ENCODE measurements around the gene KLHL30.

Gene KLHL30

DNA sequence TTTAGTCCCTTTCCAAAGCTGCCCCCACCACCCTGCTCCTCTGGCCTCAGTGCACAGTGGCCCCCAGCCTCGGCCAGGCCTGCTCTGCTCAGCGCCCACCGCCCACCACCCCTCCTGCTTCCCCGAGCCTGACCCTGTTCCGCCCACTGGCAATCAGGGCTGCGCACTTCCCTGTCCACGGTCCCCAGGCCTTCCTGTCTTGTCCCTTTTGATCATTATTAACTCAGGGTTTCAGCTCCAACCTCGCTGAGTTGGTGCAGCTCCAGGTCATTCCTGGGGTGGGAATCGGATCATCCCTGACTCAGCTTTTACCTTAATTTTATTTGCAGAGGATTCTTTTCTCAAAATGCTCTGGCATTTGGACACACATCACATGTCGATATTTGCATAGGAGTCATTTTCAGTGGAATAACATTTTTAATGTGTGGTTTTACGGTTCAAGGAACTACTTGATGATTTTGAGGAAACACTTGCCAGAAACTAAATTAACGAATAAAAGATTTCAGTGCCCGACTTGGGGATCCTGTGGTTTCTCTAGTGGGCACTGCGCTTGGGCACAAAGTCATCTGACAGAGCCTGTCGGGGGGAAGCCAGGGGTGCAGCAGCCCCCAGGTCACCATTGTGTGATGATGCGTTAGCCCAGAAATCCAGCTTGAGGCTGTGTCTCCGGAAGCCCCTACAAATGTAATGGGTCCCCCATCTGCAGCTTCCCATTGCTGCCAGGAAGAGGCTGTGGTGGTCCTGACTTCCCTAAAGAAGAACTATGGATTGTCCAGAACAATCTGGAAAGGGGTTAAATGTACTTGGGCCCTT is 39.4 kb upstream of the KLHL30 start:
- no peak for TF ChIP-seq POLR2A (IDR thresholded peaks at IDR 0.05; ENCODE audit: low read depth, low read length)
- DNase-seq (ENCODE audit: insufficient read length, low spot score) (no peak), FAIRE-seq (no peak)

DNA sequence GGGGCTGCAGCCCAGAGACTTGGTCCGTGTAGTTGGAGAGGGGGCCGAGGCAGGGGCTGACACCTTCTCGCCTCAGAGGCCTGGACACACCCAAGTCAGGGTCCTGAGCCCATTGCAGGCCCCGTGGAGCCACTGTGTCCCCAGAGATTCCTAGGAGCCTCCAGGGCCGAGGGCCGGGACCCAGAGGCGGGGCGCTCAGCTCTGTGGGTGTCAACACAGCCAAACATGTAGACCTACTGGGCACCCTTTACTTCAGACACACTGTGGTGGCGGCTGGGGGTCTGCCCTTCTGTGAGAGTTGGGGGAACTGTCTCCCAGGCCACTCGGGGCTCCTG is 38.8 kb upstream of the KLHL30 start:
- DNase-seq (ENCODE audit: insufficient read length, low spot score) = no peak
- TF ChIP-seq POLR2A (IDR thresholded peaks at IDR 0.05; ENCODE audit: low read depth, low read length) = no peak
- no peak for FAIRE-seq

DNA sequence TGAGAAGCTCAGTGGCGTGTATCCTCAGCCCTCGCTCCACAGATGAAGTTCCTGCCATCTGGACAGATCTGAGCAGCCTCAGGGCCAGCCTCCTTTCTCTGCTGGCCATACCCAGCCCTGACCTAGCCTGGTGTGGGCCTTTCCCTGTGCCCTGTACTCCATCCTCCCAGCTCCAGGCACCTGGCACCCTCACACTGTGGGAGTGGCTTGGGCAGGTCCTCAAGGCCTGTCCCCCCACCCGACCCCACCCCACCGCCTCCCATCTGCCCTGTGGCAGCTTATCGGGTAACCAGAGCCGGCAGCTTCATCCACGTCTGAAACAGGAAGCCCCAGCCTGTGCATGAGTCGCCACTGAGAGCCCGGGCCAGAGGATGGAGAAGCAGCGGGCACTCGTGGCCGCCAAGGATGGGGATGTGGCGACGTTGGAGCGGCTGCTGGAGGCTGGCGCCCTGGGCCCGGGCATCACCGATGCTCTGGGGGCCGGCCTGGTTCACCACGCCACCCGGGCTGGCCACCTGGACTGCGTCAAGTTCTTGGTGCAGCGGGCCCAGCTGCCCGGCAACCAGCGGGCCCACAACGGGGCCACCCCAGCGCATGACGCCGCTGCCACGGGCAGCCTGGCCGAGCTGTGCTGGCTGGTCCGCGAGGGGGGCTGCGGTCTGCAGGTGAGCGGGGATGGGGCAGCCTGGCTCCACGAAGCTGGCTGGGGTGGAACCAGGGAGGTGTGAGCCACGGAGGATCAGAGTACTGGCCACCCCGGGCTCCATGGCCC is 38.2 kb upstream of the KLHL30 start, which contains the start of gene ESPNL:
Gene ESPNL (plus strand): TSS at position 292 of the 772 bp plus-strand sequence. CDS start 80 bp downstream, at position 372.
- DNase-seq (ENCODE audit: insufficient read length, low spot score) = no peak
- TF ChIP-seq POLR2A (IDR thresholded peaks at IDR 0.05; ENCODE audit: low read depth, low read length) = no peak
- FAIRE-seq = no peak

DNA sequence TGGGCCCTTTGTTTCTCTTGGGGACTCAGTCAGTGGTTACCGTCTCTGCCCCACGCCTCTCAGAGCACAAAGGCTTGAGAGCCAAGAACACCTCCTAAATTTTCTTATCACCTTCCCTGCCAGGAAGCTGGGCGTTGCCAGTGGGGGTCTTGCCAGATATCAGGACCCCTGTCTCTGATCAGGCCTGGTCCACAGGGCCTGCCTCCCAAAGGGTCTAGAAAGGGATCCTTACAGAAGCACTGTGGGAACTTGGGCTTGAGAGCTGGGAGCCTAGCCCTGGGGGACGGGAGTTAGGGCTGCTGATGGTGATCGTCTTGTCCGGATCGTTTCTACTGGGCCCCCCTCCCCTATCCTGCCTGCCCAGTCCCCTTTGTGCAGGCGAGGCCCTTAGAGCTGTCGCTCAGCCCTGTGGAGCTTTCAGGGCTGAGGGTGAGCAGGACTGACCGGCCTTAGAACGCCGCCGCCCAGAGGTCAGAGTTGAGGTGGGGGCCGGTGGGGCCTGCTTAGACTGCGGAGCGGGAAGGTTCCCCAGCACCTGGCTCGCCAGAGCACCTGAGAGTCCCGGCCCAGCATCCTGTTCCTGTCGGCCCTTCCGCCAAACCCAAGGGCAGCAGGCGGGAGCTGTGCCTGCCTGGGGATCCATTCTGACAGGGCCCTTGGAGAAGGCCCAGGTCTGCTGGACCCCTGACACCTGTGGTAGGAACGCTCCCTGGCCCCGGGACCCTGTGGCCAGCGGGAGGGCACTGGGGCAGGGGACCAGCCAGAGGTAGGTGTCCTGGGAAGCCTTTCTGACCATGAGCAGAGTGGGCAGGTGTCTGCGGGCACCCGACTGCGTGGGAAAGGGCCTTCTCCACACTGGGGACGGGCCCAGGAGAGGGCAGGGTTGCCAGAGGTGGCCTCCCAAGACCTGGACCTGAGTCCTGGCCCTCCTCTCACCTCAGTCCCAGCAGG is 37.4 kb upstream of the KLHL30 start:
- FAIRE-seq (no peak), DNase-seq (ENCODE audit: insufficient read length, low spot score) (no peak)
- no peak for TF ChIP-seq POLR2A (IDR thresholded peaks at IDR 0.05; ENCODE audit: low read depth, low read length)

GRCh38 chr2:238101891-238102841 is 36.3 kb upstream of the KLHL30 start:
- no peak for DNase-seq (ENCODE audit: insufficient read length, low spot score)
- no peak for FAIRE-seq
- no peak for TF ChIP-seq POLR2A (IDR thresholded peaks at IDR 0.05; ENCODE audit: low read depth, low read length)

DNA sequence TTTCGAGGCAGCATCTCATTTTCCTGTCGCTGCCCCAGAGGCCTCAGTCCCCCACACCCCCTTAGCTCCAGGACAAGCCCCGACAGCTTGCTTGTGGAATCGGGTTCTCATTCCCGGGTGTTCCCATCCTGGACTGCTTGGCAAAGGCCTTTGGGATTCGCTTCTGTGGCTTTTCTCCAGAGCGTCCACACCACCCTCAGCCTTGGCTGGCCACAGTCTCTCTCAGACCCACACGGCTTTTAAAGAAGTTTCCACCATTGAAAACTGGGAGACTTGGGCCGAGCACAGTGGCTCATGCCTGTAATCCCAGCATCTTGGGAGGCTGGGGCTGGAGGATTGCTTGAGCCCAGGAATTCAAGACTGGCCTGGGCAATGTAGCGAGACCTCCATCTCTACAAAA is 35.6 kb upstream of the KLHL30 start:
- TF ChIP-seq POLR2A (IDR thresholded peaks at IDR 0.05; ENCODE audit: low read depth, low read length) = no peak
- no peak for FAIRE-seq
- DNase-seq (ENCODE audit: insufficient read length, low spot score) = no peak

DNA sequence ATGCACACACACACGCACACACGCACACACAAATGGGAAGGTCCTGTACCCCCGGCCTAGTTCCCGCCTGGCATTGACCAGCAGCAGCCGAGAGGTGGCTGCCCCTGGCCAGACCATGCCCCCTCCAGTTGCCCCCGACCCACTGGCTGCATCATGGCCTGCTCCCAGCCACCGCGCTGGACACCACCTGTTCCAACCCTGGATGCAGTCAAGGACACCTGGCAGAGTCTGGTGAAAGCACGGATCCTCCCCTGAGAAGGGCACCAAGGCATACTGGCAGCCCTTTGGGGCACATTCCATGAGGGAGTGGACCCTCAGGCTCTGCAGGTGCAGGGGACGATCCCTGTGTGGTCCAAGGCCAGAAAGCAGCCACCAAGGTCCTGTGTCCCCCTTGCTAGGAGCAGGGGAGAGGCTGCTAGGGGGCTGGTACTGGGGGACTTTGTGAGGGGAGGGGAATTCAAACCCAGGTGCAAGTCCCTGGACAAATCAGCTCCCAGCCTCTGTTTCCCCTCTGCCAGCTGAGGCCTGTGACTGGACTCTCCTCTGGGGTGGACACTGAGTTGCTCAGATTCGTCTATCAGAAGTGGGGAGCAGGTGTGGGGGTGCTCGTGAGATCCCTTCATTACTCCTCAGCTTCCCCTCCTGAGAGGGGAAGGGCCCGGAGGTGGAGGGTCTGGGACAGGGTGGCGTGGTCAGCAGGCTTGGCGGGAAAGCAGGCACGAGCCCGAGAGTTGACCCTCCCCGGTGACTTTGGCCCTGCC is 34.8 kb upstream of the KLHL30 start:
- no peak for FAIRE-seq
- no peak for DNase-seq (ENCODE audit: insufficient read length, low spot score)
- TF ChIP-seq POLR2A (IDR thresholded peaks at IDR 0.05; ENCODE audit: low read depth, low read length) = no peak

- DNase-seq (ENCODE audit: insufficient read length, low spot score) (no peak), FAIRE-seq (no peak)
- TF ChIP-seq POLR2A (IDR thresholded peaks at IDR 0.05; ENCODE audit: low read depth, low read length) = no peak
Measured at GRCh38 chr2:238104226-238104690, 34.2 kb upstream of the KLHL30 start.

- DNase-seq (ENCODE audit: insufficient read length, low spot score) = no peak
- no peak for TF ChIP-seq POLR2A (IDR thresholded peaks at IDR 0.05; ENCODE audit: low read depth, low read length)
- no peak for FAIRE-seq
Measured at GRCh38 chr2:238104691-238105371, 33.6 kb upstream of the KLHL30 start.

DNA sequence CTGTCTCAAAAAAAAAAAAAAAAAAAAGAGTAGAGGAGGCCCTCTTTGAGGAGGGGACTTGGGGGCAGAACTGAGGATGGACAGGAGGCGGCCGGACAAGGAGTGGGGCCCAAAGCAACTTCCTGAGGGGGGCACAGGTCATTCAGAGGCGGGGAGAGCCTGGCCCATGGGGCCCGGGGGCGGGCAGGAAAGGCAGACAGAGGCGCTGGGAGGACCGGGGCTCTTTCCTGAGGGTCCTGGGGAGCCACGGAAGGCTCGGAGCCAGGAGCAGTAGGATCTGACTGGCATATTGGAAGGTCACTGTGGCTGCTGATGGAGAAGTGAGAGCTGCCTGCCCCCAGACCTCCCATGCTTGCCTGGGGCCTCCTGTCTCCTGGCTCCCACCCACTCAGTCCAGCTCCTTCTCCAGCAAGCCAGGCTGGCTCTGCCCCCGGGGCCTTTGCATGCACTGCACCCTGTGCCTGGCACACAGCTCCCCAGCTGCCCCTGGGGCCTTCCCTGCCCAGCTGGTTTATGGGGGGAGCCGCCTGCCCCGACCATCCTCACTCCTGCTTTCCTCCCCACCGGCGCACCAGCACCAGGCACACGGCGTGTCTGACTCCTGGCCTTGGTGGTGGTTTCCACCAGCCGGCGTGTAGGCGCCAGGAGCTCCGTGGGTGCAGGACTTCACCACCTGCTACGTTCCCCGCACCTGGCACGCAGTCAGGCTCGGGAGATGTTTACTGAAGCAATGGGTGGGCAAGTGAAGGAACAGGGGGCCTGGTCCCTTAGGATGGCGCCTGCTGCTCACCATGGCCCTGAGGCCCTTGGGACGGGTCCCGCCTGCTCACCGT is 32.7 kb upstream of the KLHL30 start:
- DNase-seq (ENCODE audit: insufficient read length, low spot score) = no peak
- TF ChIP-seq POLR2A (IDR thresholded peaks at IDR 0.05; ENCODE audit: low read depth, low read length) = no peak
- no peak for FAIRE-seq

DNA sequence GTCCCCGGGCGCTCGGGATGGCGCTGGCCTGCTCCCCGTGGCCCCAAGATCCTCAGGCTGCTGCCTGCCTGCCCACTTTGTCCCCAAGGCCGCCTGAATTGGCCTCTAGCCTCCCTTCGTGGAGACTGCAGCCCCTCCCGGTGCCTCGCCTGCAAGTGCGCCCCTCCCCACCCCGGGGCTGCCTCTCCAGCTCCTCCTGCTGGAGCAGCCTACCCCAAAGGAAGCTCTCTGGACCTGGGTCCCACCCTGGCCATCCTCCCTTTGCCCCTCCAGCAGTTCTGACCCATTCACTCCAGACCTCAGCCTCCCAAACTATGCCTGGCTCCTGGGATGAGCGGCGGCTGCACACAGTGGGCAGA is 32.1 kb upstream of the KLHL30 start:
- DNase-seq (ENCODE audit: insufficient read length, low spot score) = no peak
- no peak for FAIRE-seq
- no peak for TF ChIP-seq POLR2A (IDR thresholded peaks at IDR 0.05; ENCODE audit: low read depth, low read length)
